NCI-H2081 treated with DMSO at 0.1 percent for 48 hours (cell line): Measurements from ENCODE around the gene STOX2.

Source experiments
- DNase-seq: peaks from one replicate; lab custom pipeline; 2025; lab: John Stamatoyannopoulos, UW

The STOX2 gene

DNA sequence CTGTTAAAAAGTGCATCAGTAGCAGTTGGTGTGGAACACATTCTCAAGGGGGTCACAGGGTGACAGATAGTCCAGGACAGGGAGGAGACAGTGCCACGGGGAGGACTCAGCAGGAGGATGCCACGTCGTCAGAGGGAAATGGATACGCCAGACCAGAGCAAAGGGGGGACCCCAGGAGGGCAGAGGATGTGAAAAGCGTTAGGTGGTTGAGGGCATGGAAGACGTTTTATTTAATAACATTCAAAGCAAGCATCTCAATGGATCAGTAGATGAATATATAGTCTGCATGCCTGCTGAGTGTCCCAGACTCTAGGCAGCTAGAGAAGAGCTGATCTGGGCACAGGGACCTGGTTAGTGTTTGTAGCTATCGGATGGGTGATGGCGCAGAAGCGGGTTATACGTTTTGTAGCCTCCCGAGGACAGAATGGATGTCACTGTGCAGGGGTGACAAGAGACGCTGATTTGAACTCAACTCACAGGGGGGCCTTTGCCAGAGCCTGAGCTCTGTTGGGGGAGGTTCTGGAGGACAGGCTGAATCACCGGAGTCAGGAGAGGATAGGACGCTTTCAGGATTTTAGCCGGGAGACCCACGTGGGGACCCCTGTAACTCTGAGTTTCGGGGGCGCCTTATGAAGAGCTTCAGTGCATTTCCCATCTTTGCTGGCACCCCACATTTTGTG is 81.3 kb downstream of the STOX2 start:
- no peak for DNase-seq

DNA sequence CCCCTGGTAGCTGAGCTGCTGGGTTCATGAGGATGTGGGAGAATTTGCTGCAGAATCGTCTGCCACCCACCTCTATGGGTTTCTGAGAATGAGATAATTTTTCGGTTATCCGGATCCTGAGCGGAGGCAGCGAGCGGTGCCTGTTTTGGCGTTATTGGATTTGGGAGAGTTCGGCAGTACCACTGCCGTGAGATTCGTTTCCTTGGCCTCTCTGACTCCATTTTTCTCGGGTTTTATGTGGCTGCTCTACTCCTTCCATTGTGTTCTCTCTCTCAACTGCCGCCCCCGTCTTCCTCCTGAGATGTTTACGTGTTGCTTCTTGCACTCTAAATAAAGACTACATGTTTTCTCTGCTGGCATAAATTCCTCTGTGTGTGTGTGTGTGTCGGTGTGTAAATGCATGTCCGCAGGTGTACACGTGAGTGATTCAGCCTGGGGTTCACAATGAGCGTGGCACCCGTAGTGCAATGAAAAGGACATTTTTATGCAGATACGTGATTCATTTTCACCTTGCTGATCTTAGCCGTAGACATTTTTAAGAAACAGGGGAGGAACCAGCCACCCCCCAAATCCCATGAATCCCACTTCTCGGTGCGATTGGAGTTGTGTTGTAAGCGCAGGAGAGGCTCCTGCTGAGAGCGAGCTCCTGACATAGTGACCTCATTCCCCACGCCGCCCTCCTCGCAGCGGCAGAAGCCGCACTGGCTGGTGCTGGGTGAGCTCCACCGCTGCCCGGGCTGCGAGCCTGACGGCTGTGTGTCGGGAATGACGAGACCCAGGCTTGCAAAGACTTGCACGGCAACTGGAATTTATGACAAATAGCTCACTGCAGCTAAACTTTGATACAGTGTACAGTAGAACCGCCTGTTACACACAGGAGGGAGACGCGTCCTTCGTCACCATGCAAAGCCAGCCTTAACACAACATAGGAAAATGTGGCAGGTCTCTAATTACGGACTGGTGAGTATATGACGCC is 82.2 kb downstream of the STOX2 start:
- no peak for DNase-seq

DNA sequence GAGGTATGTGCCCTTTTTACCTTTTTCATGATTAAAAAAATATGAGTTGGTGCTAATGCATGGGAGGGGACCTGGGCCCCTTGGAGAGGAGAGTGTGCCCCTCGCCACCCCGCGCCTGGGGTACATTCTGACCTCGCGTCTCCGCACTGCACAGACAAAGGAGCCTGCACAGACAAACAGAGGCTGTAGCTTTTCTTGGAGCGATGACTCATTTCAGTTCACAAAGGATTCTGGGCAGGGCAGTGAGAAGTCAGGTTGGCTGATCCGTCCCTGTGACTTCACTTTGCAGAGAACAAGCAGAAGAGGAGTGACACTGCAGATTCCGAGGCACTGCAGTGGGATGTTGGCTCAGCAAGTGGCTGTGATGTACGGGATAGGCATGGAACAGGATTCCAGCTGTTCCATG is 82.9 kb downstream of the STOX2 start:
- DNase-seq = no peak

DNA sequence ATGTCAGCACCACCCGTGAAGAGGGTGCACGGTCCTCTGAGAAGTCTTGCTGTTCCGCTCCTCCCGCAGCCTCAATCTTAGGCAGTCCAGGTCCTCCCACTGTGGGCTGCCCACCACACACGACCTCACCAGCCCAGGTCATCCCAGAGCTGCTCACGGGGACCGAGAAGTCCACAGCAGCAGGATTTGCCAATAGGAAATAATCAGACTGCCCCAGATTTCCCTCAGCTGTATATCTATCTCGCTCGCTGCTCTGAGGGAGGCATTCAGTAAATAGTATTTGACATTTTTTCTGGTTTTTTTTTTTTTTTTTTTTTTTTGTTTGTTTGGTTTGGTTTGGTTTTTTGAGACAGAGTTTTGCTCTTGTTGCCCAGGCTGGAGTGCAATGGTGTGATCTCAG is 83.8 kb downstream of the STOX2 start:
- DNase-seq = no peak

DNA sequence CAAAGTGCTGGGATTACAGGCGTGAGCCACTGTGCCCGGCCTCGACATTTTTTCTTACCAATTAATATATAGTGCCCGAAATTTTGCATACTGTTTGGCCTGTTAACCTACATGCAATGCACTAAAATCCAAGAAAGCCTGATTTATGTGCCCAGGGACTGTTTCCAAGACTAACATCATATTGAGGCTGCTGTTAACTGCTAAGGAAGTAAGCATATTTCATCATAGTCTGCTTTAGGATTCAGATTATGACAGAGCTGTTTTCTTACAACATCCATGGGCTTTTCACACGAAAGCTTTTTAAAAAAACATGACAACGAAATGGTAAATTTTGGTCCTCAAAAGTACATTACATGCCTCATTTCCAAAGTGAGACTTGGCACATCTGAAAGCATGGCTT is 84.4 kb downstream of the STOX2 start:
- DNase-seq = no peak

DNA sequence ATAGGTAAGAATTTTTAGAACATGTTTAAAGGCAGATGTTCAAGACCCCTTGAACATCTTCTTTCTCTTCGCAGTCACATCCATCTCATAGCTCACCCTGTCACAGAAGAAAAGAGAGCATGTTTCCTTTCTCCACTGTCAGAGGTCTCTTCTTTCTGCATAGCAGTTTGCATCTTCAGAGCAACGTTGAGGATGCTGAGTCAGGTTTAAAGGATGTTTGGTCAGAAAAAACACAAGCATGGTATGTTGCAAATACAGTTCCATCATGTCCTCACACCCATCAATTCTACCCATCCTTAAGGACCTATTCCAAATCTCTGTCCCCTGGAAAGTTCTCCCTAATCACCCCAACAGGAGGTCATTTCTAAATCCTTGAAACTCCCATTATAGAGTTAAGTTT is 84.8 kb downstream of the STOX2 start:
- no peak for DNase-seq

DNA sequence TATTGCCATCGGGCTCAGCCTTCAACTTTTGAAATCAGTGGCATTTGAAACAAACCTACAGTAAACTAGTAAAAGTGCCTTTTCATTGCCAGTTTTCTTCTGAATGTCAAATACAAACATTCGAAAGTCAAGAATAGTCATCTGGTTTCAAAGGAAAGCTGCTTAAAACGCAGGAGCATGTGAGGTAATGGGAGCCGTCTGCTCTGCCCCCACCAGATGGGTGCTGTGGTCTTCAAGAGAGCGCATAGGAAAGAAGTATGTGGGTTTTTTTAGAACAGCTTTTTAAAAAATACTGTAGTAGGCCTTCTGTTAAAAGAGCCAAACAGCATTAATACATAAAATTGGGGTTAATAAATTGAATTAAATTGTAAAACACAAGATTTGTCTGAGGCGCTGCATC is 88.6 kb downstream of the STOX2 start:
- DNase-seq = no peak

DNA sequence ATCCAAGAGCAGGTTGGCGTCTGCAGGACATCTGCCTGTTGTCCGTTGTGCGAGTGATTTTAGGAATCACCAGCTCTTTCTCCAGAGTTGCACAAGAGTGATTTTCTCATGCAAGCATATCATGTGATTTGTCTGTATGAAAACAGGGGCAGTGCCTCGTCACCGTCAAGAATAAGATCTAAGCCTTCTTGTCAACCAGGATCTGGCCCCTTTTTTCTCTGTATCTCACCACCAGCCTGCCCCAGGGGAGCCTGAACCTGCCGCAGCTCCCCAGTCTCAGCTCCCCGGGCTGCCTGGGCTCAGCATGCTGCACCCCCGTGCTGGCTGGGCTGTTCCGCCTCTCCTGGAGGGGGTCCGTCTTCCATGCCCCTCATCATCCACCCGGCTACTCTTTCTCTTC is 90.5 kb downstream of the STOX2 start:
- DNase-seq = no peak

DNA sequence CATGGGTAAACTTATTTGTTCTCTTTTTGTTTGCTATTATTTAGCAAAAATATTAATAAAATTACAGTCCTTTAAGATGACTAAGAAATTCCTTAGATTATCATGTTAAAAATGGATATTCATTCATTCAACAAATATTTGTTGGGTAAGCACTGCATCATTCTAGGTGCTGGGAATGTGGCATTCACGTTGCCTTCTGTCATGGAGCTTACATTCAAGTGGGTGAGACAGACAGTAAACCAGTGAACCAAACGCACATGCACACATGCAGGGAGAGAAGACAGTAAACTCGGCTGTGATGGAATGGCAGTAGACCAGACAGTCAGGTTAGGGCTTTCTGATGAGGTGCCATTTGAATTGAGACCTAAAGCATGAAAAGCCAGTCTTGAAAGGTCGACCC is 91.8 kb downstream of the STOX2 start:
- DNase-seq = no peak

DNA sequence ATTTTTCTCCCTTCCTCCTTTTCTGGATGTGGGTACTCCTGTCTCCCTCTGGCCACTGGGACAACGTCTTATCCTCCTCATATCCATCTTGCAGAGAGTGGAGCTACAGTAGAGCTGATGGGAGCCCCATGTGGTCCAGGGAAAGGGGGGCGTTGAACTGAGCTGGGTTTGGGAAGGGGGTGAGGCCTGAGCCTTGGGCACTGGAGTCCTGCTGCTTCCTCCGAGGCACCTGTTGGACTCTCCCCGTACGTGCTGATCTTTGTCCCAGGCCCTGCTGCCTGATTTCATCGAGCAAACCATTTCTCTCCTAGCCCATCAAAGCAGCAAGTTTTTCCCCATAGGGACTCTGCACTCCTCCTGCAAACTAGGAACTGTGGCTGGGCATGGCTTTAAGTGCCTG is 94.3 kb downstream of the STOX2 start:
- no peak for DNase-seq

DNA sequence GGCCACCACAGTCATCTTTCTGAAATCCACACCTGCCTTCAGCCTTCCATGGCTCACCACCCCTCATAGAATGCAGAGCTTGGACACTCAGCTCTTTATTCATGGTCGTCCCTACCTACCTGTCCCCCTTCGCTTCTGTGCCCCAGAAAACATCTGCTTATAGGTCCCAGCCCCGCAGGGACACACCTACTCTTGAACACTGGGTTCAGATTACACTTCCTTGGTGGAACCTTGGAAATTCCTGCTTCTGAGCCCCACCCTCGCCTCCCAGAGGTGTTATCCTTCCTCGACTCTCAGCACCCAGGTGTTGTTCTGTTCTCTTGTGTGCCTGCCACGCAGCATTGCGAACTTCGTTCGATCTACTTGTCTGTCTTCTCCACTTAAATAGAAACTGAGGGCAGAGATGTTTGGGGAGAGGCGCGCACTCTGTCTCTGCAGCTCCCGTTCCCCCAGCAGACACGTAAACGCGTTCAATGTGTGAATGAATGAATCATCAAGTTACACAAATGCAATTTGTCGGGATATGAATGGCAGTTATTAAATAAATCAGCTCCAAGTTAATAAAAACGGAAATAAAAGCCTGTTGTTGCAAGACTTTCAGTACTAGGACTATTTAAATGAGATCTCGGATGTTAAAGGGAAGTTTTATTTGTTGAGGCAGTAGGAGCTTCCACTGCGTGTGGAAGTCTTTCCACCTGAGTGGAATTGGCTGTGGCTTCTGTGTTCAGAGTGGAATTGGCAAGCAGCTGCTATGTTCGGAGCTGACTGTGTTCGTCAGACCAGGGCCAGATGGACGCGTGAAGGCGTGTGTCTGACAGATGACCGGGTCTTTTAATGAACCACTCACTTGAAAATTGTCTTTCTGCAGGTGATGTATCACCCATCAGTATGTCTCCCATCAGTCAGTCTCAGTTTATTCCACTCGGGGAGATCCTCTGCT is 95.6 kb downstream of the STOX2 start:
- no peak for DNase-seq

DNA sequence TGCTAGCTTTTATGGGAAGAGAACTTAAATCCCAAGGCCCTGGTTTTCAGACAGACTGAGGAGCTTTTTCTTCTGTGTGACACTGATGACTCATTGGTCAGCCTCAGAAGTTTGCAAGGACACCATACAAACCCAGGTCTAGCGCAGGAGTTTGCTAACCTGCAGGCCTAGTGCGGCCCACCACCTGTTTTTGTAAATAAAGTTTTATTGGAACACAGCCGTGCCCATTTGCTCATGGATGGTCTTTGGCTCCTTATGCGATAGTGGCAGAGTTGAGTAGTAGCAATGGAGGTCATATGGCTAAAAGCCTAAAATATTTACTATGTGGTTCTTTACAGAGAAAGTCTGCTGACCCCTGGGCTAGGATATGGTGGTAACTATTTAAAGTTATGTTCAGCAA is 98.3 kb downstream of the STOX2 start:
- no peak for DNase-seq

DNA sequence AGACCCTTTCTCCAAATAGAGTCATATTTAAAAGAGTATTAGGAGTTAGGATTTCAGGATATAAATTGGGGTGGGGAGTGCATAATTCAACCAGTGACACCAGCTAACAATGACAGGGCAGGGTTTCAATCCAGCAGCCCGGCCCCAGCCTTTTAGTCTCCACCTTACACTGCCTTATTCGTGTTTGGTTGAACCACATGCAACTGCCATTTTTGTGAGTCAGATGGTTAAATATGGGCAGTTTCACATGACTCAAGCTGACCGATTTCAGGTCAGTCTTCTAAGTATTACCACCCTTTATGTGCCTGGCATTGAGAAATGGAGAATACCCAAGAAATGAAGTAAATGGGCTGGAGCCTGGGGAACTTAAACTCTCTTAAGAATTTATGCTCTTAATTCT is 102.8 kb downstream of the STOX2 start:
- DNase-seq = no peak

DNA sequence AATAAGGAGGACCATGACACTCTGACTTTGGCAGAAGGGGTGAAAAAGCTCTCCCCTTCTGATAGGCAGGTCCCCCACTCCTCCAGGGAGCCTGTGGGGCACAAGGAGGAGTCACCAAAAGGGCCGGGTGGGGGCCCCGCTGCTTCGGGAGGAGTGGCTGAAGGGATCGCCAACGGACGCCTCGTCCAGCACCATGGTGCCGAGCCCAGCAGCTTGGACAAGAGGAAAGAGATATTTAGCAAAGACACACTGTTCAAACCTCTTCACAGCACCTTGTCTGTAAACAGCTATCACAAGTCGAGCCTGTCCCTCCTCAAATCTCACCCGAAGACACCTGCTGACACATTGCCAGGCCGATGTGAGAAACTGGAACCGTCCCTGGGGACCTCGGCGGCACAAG is 105.6 kb downstream of the STOX2 start:
- DNase-seq = no peak

DNA sequence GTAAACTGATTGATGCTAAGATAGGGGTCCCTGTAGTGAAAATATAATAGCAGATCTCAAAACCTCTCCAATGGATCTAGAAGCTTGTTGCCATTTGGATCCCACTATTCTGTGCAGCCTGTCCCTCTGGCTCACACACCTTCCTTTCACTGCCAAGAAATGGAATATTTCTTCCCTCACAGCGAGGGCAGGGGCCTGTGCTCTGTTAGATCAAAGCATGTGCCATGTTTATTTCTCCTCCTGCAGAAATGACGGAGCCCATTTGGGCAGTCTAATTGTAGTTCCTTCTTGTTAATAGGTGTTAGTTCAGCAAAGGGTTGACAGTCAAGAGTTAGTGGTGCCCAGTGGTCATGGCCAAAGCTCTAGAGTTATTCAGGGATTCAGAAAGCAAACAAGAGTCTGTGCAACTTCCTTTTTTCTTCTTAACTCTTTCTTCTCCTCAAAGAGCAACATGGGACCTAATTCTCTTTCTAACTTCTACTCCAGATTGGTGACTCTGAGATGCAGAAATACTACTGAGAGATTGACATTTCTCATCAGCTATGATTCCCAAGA is 106.8 kb downstream of the STOX2 start:
- no peak for DNase-seq

DNA sequence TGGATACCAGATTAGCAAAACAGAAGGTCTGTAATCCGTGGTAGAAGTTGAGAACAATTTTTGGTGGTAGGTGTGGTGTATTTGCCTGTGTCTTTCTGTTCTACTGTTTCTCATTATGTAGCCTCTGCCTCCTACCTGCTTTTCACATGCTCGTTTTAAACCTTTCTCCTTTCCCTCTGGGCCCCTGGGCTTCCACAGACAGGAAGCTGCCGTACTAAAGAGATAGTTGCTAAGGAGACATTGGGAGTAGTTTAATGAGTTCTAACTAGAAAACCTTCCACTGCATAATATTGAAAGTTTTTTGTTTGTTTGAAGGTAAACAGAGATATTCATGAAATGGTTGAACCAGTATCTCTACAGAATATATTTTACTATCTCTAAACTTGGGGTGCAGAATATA is 107.8 kb downstream of the STOX2 start:
- no peak for DNase-seq

DNA sequence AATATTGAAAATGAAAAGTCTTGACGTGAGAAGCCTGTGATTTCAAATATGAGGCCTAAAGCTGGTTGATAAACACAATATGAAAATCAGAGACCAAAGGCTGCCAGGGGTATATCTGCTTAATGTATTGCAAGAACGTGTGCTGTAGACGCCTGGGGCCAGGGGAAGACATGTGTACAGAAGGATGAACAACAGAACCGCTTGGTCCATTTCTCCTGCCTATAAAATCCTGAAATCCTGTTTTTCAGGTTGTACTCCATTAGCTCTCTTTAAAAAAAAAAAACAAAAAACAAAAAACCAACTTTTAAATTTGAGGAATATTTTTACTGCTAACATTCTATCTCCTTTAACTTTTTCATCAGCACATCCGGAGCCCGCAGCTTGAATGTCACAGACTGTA is 109.2 kb downstream of the STOX2 start:
- DNase-seq = no peak

DNA sequence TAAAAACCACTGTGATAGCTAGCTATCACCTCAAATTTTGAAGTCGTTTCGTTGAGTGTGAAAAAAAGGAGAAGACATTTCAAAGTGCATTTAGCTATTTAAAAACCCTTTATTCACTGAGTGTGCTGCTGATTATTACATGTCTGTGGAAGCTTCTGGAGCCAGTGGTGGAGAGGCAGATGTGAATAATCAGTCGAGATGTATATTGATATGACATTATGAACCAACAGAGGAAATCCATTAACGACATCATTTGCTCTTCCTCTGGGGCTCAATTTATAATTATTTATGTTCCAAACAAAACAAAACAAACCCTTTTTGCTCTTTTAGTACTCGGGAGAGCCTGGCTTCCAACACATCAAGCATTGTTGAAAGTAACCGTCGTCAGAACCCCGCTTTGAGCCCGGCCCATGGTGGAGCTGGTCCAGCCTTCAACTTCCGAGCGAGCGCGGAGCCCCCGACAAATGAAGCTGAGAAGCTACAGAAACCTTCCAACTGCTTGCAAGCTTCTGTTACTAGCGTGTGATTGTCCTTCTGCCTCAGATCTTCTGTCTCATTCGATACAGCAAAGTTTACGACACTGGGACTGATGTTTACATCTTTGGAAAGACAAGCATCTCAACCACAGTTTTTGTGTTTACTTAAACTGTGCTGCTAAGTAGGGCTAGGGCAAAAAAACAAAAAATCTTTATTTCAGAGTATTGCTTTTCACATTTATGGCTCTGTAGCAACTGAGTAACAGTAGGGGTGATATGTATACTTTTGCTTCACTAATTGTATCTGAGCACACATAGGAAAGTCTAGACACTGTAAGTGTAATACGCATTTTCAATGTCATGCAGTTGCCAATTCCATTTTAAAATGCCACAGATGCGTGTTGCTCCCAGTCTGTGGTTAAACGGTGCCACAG is 111.9 kb downstream of the STOX2 start:
- DNase-seq = no peak

DNA sequence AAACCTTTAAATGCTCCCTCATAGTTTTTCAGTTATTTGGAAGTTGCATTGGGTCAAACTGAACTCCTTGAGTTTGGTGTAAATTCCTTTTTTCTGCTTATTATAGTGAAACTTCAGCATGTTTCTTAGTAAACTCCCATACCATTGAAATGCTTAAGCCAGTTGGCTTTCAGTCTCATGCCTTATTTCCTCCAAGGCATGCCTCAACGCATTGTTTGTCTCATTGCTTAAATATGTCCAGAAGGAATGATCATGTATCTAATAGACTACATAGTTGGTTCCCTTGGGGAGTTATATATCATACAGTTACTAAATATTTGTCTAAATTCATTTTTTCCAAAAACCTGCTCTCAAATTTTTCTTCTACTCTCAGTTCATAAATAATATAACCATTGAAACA is 114.0 kb downstream of the STOX2 start:
- DNase-seq = no peak

DNA sequence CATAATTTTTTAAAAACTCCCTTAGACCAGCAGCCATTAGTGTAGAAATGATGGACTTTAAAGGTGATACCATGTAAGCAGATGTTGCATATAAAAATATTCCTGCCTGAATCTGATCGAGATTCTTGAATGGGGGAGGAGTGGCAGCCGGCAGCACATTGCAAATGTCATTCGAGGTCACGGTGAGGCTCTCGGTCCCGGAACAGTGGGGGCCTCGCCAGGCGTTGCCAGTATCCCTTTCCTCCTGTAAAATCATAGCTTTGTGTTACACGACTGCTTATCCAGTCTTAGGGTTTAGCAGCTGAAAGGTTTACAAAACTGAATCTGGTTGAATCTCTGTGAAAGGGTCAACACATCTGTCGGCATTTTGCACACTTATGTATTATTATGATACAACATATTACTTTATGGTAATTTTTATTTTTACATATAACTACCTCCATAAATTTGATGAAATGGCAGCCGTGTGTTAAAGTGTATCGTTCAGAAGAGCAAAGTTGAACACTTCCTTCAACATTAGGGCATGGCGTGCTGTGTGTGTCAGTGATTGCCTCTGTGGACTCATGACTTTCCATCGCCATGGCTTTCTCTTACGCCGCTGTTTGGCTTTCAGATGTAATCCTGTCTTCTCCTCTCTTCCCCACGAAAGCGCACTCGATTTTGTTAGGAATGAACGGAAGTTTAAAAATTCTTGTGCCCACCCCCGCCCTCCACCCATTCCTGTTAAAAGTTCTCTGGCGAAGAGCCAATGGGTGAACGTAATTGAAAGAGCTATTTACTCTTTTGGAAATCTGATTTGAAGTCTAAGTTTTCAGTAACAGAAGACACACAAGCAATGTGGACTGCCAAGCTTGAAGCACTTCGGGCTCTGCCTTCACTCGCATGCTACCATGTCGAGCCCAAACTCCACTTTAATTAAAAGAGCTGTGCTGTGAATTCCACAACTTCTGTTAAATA is 114.8 kb downstream of the STOX2 start:
- no peak for DNase-seq
